PC-3 (cell line): ENCODE data around the gene ECHS1. TPM values are rescaled to one million over a fixed set of nuclear protein-coding genes. Genes with fewer than 3 reads are reported as not detected.

Experiments used
- ATAC-seq: fragments of 200-7000 bp; cut with Tn5 transposase; 2 replicates; pipeline ENCODE4 v1.9.1; 2020; ENCODE audit warnings: mild to moderate bottlenecking, moderate library complexity
- BruUV-seq: library from RNA; stranded (reverse); fragments of 400-500 nt; replicated peaks from 2 replicates; lab custom pipeline; 2021; lab: Mats Ljungman, UMichigan
- CTCF ChIA-PET: fragments of 300-600 bp; sonication (Branson Sonifier 250); formaldehyde crosslinking; loops from one replicate; lab custom pipeline; 2022; ENCODE audit warnings: antibody characterized with exemption; lab: Charles Lee
- POLR2A ChIA-PET: fragments of 300-600 bp; sonication (Branson Sonifier 250); formaldehyde crosslinking; loops from one replicate; lab custom pipeline; 2022; ENCODE audit warnings: antibody characterized with exemption; ENCODE audit not compliant: unreplicated experiment; lab: Charles Lee
- DNase-seq: peaks from one replicate; pipeline ENCODE4 v3.0.0-alpha.2; 2015
- H2AFZ ChIP-seq: fragments of 300-600 bp; sonication (generic); 2 replicates; pipeline ENCODE4 v1.6.0; 2016; ENCODE audit warnings: antibody characterized with exemption, low read length
- H3F3A ChIP-seq: fragments of 300-600 bp; sonication (generic); one replicate; pipeline ENCODE4 v1.6.0; 2017; ENCODE audit warnings: antibody characterized with exemption, low read length, control low read depth, mild to moderate bottlenecking; ENCODE audit not compliant: unreplicated experiment
- H3K27ac ChIP-seq: fragments of 300-600 bp; sonication (generic); 2 replicates; pipeline ENCODE4 v1.5.1; 2016; ENCODE audit warnings: mild to moderate bottlenecking, low read length
- H3K27me3 ChIP-seq: fragments of 300-600 bp; sonication (generic); 2 replicates; pipeline ENCODE4 v1.6.1; 2016; ENCODE audit warnings: low read length, mixed read lengths
- H3K36me3 ChIP-seq: fragments of 300-600 bp; sonication (generic); 2 replicates; pipeline ENCODE4 v1.6.1; 2016; ENCODE audit warnings: low read depth, mixed run types, low read length, mixed read lengths
- H3K4me1 ChIP-seq: fragments of 300-600 bp; sonication (generic); 2 replicates; pipeline ENCODE4 v1.5.1; 2016; ENCODE audit warnings: low read length; ENCODE audit not compliant: insufficient read depth
- H3K4me2 ChIP-seq: fragments of 300-600 bp; sonication (generic); 2 replicates; pipeline ENCODE4 v1.6.0; 2016; ENCODE audit warnings: low read length
- H3K4me3 ChIP-seq: fragments of 300-600 bp; sonication (generic); 2 replicates; pipeline ENCODE4 v1.5.1; 2016; ENCODE audit warnings: mild to moderate bottlenecking, low read length, mixed read lengths
- H3K79me2 ChIP-seq: fragments of 300-600 bp; sonication (generic); 2 replicates; pipeline ENCODE4 v1.6.1; 2017; ENCODE audit warnings: low read length, mixed read lengths
- H3K9ac ChIP-seq: fragments of 300-600 bp; sonication (generic); 2 replicates; pipeline ENCODE4 v1.6.0; 2016; ENCODE audit warnings: mild to moderate bottlenecking, low read length
- H3K9me2 ChIP-seq: fragments of 300-600 bp; sonication (generic); replicated peaks from 2 replicates; pipeline ENCODE4 v1.6.1; 2016; ENCODE audit warnings: mixed run types, low read length, mixed read lengths
- H3K9me3 ChIP-seq: fragments of 300-600 bp; sonication (generic); 2 replicates; pipeline ENCODE4 v1.6.1; 2016; ENCODE audit warnings: low read length, mixed read lengths
- H4K20me1 ChIP-seq: fragments of 300-600 bp; sonication (generic); 2 replicates; pipeline ENCODE4 v1.6.1; 2016; ENCODE audit warnings: low read length, mixed read lengths
- CTCF ChIP-seq: fragments of 300-600 bp; sonication (generic); conservative IDR thresholded peaks from 2 replicates; pipeline ENCODE4 v1.5.1; 2017; ENCODE audit warnings: antibody characterized with exemption, low read depth, mild to moderate bottlenecking, low read length
- EZH2 ChIP-seq: fragments of 300-600 bp; sonication (generic); IDR thresholded peaks from one replicate; pipeline ENCODE4 v1.6.1; 2017; ENCODE audit warnings: antibody characterized with exemption, mild to moderate bottlenecking, low read length; ENCODE audit not compliant: unreplicated experiment
- EZH2phosphoT487 ChIP-seq: fragments of 300-600 bp; sonication (generic); IDR thresholded peaks from 2 replicates; pipeline ENCODE4 v1.6.1; 2018; ENCODE audit warnings: mild to moderate bottlenecking, antibody characterized with exemption, low read length, borderline replicate concordance
- intact Hi-C: fragments of 100-400 bp; cut with micrococcal nuclease; formaldehyde crosslinking; loops from 2 replicates; pipeline ENCODE4 v1.9.0; 2023
- total RNA-seq: library from RNA; depleted of rRNA; stranded (reverse); fragments of >200 nt; gene quantifications from 2 replicates; pipeline ENCODE4 v1.2.3, GENCODE V29; 2014

The ECHS1 gene
- total RNA-seq, 1 experiment from 2014 or later: 120 TPM

- Histone ChIP-seq H3K4me2 (no peak within 1 kb of the TSS), H3K9ac (no peak within 1 kb of the TSS), H3F3A (no peaks in the 10 kb centered on the region), H3K9me3 (no peaks in the 10 kb centered on the region), H3K9me2 (no peaks in the 10 kb centered on the region), H3K79me2 (no peaks in the 10 kb centered on the region), H3K4me3 (no peak within 1 kb of the TSS), H3K4me1 (no peaks in the 10 kb centered on the region), H3K27ac (no peak within 1 kb of the TSS), H3K27me3 (peaks cover 31% of the 10 kb centered on the region), H3K36me3 (no peaks in the 10 kb centered on the region), H2AFZ (no peak within 1 kb of the TSS), H4K20me1 (no peaks in the 10 kb centered on the region)
- intact Hi-C loops: no loop called here
- ChIA-PET CTCF (no interaction called here), POLR2A (no interaction called here)
- TF ChIP-seq CTCF (no peak), EZH2phosphoT487 (no peak), EZH2 (no peak)
- BruUV-seq: no TSS peak
- no peak for ATAC-seq
- DNase-seq: no peak
These were observed 36.4 kb downstream of the ECHS1 start, which contains the start of gene CALY for GRCh38 chr10:133336577-133337369. Gene CALY, minus strand, starts transcription at chr10:133336896. Its CDS starts 7,907 bp downstream, at chr10:133328989.

GRCh38 chr10:133336118-133336576, 37.0 kb downstream of the ECHS1 start:
- POLR2A ChIA-PET: no interaction called here
- no peak overlapping the region for H3K4me2 ChIP-seq

More at GRCh38 chr10:133336118-133336576, 37.0 kb downstream of the ECHS1 start:
- BruUV-seq: no TSS peak
- H3K9me2 ChIP-seq: no peaks in the 10 kb centered on the region
- intact Hi-C loops: no loop called here
- no peak overlapping the region for H2AFZ ChIP-seq
- no peaks in the 10 kb centered on the region for H3K9me3 ChIP-seq
- no peaks in the 10 kb centered on the region for H3F3A ChIP-seq
- H3K4me3 ChIP-seq: no peak overlapping the region
- DNase-seq: no peak
- no peaks in the 10 kb centered on the region for H3K4me1 ChIP-seq
- no peak overlapping the region for H3K27ac ChIP-seq
- H3K27me3 ChIP-seq: peaks cover 31% of the 10 kb centered on the region
- H3K36me3 ChIP-seq: no peaks in the 10 kb centered on the region
- CTCF ChIA-PET: no interaction called here
- ATAC-seq: no peak
- TF ChIP-seq EZH2 (no peak), EZH2phosphoT487 (no peak), CTCF (no peak)
- H3K79me2 ChIP-seq: no peaks in the 10 kb centered on the region
- no peak overlapping the region for H3K9ac ChIP-seq
- no peaks in the 10 kb centered on the region for H4K20me1 ChIP-seq
